AG10803 (cell line): ENCODE measurements around the gene ENKD1.
"Not testable (repeated sequence)": the region's sequence is repeated elsewhere in the genome, so short reads cannot be mapped to it uniquely, and the experiment has no call there.

Experiments
- DNase-seq: peaks from one replicate; pipeline ENCODE4 v3.0.0; 2010; ENCODE audit warnings: low read depth
- H3K4me3 ChIP-seq: 2 replicates; pipeline ENCODE4 v1.5.1; 2011; ENCODE audit warnings: mild to moderate bottlenecking, low read length, control low read depth
- CTCF ChIP-seq: conservative IDR thresholded peaks from 2 replicates; pipeline ENCODE4 v1.5.1; 2011; ENCODE audit warnings: mild to moderate bottlenecking, low read length, control low read depth, inconsistent platforms

The ENKD1 gene

GRCh38 chr16:67699265-67699664 lies 32.7 kb upstream of the ENKD1 start:
- no peak overlapping the region for H3K4me3 ChIP-seq
- DNase-seq = no peak
- no peak for TF ChIP-seq CTCF

- no peak overlapping the region for H3K4me3 ChIP-seq
- no peak for TF ChIP-seq CTCF
- no peak for DNase-seq
Observed at GRCh38 chr16:67697422-67698185, 31.1 kb upstream of the ENKD1 start.

GRCh38 chr16:67694611-67695010 lies 28.1 kb upstream of the ENKD1 start:
- no peak overlapping the region for H3K4me3 ChIP-seq
- no peak for TF ChIP-seq CTCF
- no peak for DNase-seq

- not testable (repeated sequence) for H3K4me3 ChIP-seq, DNase-seq
Observed at GRCh38 chr16:67693517-67694285, 27.2 kb upstream of the ENKD1 start.

- H3K4me3 ChIP-seq = no peak overlapping the region
- TF ChIP-seq CTCF = no peak
- no peak for DNase-seq
Observed at GRCh38 chr16:67685388-67686112, 19.0 kb upstream of the ENKD1 start.

GRCh38 chr16:67683767-67684166 lies 17.2 kb upstream of the ENKD1 start:
- no peak for DNase-seq
- H3K4me3 ChIP-seq = no peak overlapping the region
- no peak for TF ChIP-seq CTCF
